Measurements from ENCODE around the gene VSTM4. TPM values are rescaled to one million over a fixed set of nuclear protein-coding genes. Genes with fewer than 3 reads are reported as not detected.

VSTM4 gene
- total and polyA plus RNA-seq, 4 donors, result 2.9 to 49.4 (median 7.2) TPM

GRCh38 chr10:49150426-49150825, 35.1 kb upstream of the VSTM4 start:
- no peak for ATAC-seq (ENCODE audit: insufficient read depth, low FRiP score)
- no peak overlapping the region for H3K9ac ChIP-seq (ENCODE audit: insufficient read depth in 1 of 2, low read length in 2 of 2)
- no peak overlapping the region for H3K27ac ChIP-seq (ENCODE audit: low read depth in 1 of 2, low read length in 1 of 2)
- TF ChIP-seq CTCF (IDR thresholded peaks at IDR 0.05; ENCODE audit: control extremely low read depth, extremely low read depth), result no peak
- WGBS, 2 donors, result 75 to 85% methylated on average over 5 of the region's 5 CpGs
- no peaks in the 10 kb centered on the region for H3K27me3 ChIP-seq (ENCODE audit: control insufficient read depth in 3 of 3, insufficient read depth in 3 of 3, low read length in 2 of 3)
- H3K36me3 ChIP-seq (ENCODE audit: control insufficient read depth in 4 of 4, insufficient read depth in 4 of 4, low read length in 4 of 4), result no peaks in the 10 kb centered on the region
- no peak overlapping the region for H3K4me3 ChIP-seq
- H3K4me1 ChIP-seq (ENCODE audit: control insufficient read depth in 5 of 5, insufficient read depth in 5 of 5, low read length in 5 of 5), result peaks cover 0 to 9% (median 2%) of the 10 kb centered on the region in 5 donors
- H3K9me3 ChIP-seq (ENCODE audit: control insufficient read depth in 4 of 4, insufficient read depth in 3 of 4, low read length in 3 of 4), result peaks cover 0 to 4% (median 0%) of the 10 kb centered on the region in 4 donors
- no peak for DNase-seq

GRCh38 chr10:49149881-49150280, 34.6 kb upstream of the VSTM4 start:
- peaks cover 0 to 4% (median 0%) of the 10 kb centered on the region in 4 donors for H3K9me3 ChIP-seq (ENCODE audit: control insufficient read depth in 4 of 4, insufficient read depth in 3 of 4, low read length in 3 of 4)
- TF ChIP-seq CTCF (IDR thresholded peaks at IDR 0.05; ENCODE audit: control extremely low read depth, extremely low read depth), result no peak
- no peak overlapping the region for H3K4me3 ChIP-seq
- no peak overlapping the region for H3K9ac ChIP-seq (ENCODE audit: insufficient read depth in 1 of 2, low read length in 2 of 2)
- no peaks in the 10 kb centered on the region for H3K27me3 ChIP-seq (ENCODE audit: control insufficient read depth in 3 of 3, insufficient read depth in 3 of 3, low read length in 2 of 3)
- no peaks in the 10 kb centered on the region for H3K36me3 ChIP-seq (ENCODE audit: control insufficient read depth in 4 of 4, insufficient read depth in 4 of 4, low read length in 4 of 4)
- 87 to 93% methylated on average over 3 of the region's 3 CpGs for WGBS, 2 donors
- H3K27ac ChIP-seq (ENCODE audit: low read depth in 1 of 2, low read length in 1 of 2), result no peak overlapping the region
- no peak for DNase-seq
- H3K4me1 ChIP-seq (ENCODE audit: control insufficient read depth in 5 of 5, insufficient read depth in 5 of 5, low read length in 5 of 5), result peaks cover 0 to 14% (median 5%) of the 10 kb centered on the region in 5 donors
- no peak for ATAC-seq (ENCODE audit: insufficient read depth, low FRiP score)

- ATAC-seq (ENCODE audit: insufficient read depth, low FRiP score) (no peak), DNase-seq (peak; percentile 93 to 97 (median 96))
- H3K4me3 ChIP-seq, result no peak overlapping the region
- H3K36me3 ChIP-seq (ENCODE audit: control insufficient read depth in 4 of 4, insufficient read depth in 4 of 4, low read length in 4 of 4), result no peaks in the 10 kb centered on the region
- no peak overlapping the region for H3K27ac ChIP-seq (ENCODE audit: low read depth in 1 of 2, low read length in 1 of 2)
- no peak for TF ChIP-seq CTCF (IDR thresholded peaks at IDR 0.05; ENCODE audit: control extremely low read depth, extremely low read depth)
- WGBS, 2 donors, result 82 to 90% methylated on average over 2 of the region's 2 CpGs
- H3K27me3 ChIP-seq (ENCODE audit: control insufficient read depth in 3 of 3, insufficient read depth in 3 of 3, low read length in 2 of 3), result no peaks in the 10 kb centered on the region
- H3K9ac ChIP-seq (ENCODE audit: insufficient read depth in 1 of 2, low read length in 2 of 2), result no peak overlapping the region
- peaks cover 0 to 49% (median 5%) of the 10 kb centered on the region in 5 donors for H3K4me1 ChIP-seq (ENCODE audit: control insufficient read depth in 5 of 5, insufficient read depth in 5 of 5, low read length in 5 of 5)
- peaks cover 0 to 4% (median 0%) of the 10 kb centered on the region in 4 donors for H3K9me3 ChIP-seq (ENCODE audit: control insufficient read depth in 4 of 4, insufficient read depth in 3 of 4, low read length in 3 of 4)
Observed at GRCh38 chr10:49144058-49144720, 28.9 kb upstream of the VSTM4 start.

GRCh38 chr10:49143249-49143648, 27.9 kb upstream of the VSTM4 start:
- no peaks in the 10 kb centered on the region for H3K36me3 ChIP-seq (ENCODE audit: control insufficient read depth in 4 of 4, insufficient read depth in 4 of 4, low read length in 4 of 4)
- no peak overlapping the region for H3K9ac ChIP-seq (ENCODE audit: insufficient read depth in 1 of 2, low read length in 2 of 2)
- no peak for ATAC-seq (ENCODE audit: insufficient read depth, low FRiP score)
- peaks cover 0 to 57% (median 5%) of the 10 kb centered on the region in 5 donors for H3K4me1 ChIP-seq (ENCODE audit: control insufficient read depth in 5 of 5, insufficient read depth in 5 of 5, low read length in 5 of 5)
- H3K27ac ChIP-seq (ENCODE audit: low read depth in 1 of 2, low read length in 1 of 2), result no peak overlapping the region
- no peak for DNase-seq
- no peak overlapping the region for H3K4me3 ChIP-seq
- H3K27me3 ChIP-seq (ENCODE audit: control insufficient read depth in 3 of 3, insufficient read depth in 3 of 3, low read length in 2 of 3), result no peaks in the 10 kb centered on the region
- no peak for TF ChIP-seq CTCF (IDR thresholded peaks at IDR 0.05; ENCODE audit: control extremely low read depth, extremely low read depth)
- H3K9me3 ChIP-seq (ENCODE audit: control insufficient read depth in 4 of 4, insufficient read depth in 3 of 4, low read length in 3 of 4), result peaks cover 0 to 4% (median 0%) of the 10 kb centered on the region in 4 donors
